ENCODE results near the gene KDM3A.

Gene KDM3A

DNA sequence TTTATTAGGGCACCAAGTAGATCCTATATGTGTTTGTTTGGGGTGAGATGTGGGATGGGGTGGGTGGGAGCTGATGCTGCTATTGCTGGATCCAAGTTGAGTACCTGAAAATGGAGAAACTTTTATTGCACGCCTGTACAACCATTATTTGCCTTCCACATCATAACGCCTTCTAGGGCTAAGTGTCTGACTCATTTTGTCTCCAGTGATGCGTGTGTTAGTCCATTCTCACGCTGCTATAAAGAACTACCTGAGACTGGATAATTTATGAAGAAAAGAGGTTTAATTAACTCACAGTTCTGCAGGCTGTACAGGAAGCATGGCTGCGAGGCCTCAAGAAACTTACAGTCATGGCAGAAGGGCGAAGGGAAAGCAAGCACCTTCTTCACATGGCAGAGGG is 58.2 kb downstream of the KDM3A start:
- Histone ChIP-seq H3K9me3 (ENCODE audit: control insufficient read depth, insufficient read depth, low read depth, low read length) (no peaks in the 10 kb centered on the region; the same call in 1 of the 2 replicates), H3K4me3 (ENCODE audit: low read depth, low read length) (no peak overlapping the region), H3K4me1 (ENCODE audit: control insufficient read depth, insufficient read depth, low read length) (no peaks in the 10 kb centered on the region), H3K36me3 (ENCODE audit: control insufficient read depth in 2 of 2, insufficient read depth in 1 of 2, low read length in 2 of 2) (peaks cover 34 to 70% of the 10 kb centered on the region in 2 experiments), H3K27ac (ENCODE audit: extremely low read depth, low read depth, low read length) (no peak overlapping the region)
- TF ChIP-seq HOXC10 (CRISPR knock-in tag; IDR thresholded peaks at IDR 0.05) (no peak), ZNF596 (tag by site-specific recombination; IDR thresholded peaks at IDR 0.05) (no peak), KLF17 (tag by site-specific recombination; IDR thresholded peaks at IDR 0.05) (no peak), ZNF133 (tag by site-specific recombination; IDR thresholded peaks at IDR 0.05) (peak; percentile 80), ZBTB44 (tag by site-specific recombination; IDR thresholded peaks at IDR 0.05) (no peak), ZNF707 (tag by site-specific recombination; IDR thresholded peaks at IDR 0.05) (no peak)
- TF ChIP-seq, protein P1, sequence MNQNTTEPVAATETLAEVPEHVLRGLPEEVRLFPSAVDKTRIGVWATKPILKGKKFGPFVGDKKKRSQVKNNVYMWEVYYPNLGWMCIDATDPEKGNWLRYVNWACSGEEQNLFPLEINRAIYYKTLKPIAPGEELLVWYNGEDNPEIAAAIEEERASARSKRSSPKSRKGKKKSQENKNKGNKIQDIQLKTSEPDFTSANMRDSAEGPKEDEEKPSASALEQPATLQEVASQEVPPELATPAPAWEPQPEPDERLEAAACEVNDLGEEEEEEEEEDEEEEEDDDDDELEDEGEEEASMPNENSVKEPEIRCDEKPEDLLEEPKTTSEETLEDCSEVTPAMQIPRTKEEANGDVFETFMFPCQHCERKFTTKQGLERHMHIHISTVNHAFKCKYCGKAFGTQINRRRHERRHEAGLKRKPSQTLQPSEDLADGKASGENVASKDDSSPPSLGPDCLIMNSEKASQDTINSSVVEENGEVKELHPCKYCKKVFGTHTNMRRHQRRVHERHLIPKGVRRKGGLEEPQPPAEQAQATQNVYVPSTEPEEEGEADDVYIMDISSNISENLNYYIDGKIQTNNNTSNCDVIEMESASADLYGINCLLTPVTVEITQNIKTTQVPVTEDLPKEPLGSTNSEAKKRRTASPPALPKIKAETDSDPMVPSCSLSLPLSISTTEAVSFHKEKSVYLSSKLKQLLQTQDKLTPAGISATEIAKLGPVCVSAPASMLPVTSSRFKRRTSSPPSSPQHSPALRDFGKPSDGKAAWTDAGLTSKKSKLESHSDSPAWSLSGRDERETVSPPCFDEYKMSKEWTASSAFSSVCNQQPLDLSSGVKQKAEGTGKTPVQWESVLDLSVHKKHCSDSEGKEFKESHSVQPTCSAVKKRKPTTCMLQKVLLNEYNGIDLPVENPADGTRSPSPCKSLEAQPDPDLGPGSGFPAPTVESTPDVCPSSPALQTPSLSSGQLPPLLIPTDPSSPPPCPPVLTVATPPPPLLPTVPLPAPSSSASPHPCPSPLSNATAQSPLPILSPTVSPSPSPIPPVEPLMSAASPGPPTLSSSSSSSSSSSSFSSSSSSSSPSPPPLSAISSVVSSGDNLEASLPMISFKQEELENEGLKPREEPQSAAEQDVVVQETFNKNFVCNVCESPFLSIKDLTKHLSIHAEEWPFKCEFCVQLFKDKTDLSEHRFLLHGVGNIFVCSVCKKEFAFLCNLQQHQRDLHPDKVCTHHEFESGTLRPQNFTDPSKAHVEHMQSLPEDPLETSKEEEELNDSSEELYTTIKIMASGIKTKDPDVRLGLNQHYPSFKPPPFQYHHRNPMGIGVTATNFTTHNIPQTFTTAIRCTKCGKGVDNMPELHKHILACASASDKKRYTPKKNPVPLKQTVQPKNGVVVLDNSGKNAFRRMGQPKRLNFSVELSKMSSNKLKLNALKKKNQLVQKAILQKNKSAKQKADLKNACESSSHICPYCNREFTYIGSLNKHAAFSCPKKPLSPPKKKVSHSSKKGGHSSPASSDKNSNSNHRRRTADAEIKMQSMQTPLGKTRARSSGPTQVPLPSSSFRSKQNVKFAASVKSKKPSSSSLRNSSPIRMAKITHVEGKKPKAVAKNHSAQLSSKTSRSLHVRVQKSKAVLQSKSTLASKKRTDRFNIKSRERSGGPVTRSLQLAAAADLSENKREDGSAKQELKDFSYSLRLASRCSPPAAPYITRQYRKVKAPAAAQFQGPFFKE (tag by site-specific recombination; IDR thresholded peaks at IDR 0.05; ENCODE audit: borderline replicate concordance) = no peak
- ChIA-PET CTCF (no interaction called here), POLR2A (no interaction called here)

- CTCF ChIA-PET = no interaction called here
- no peak overlapping the region for H3K27ac ChIP-seq (ENCODE audit: extremely low read depth, low read depth, low read length)
These were observed 59.3 kb downstream of the KDM3A start for GRCh38 chr2:86500325-86501083.

GRCh38 chr2:86507600-86507999 is 66.4 kb downstream of the KDM3A start:
- Histone ChIP-seq H3K36me3 (ENCODE audit: control insufficient read depth in 2 of 2, insufficient read depth in 1 of 2, low read length in 2 of 2) (peaks cover 3 to 61% of the 10 kb centered on the region in 2 experiments), H3K27ac (ENCODE audit: extremely low read depth, low read depth, low read length) (no peak overlapping the region), H3K4me3 (ENCODE audit: low read depth, low read length) (no peak overlapping the region), H3K4me1 (ENCODE audit: control insufficient read depth, insufficient read depth, low read length) (no peaks in the 10 kb centered on the region), H3K9me3 (ENCODE audit: control insufficient read depth, insufficient read depth, low read depth, low read length) (no peaks in the 10 kb centered on the region)
- POLR2A ChIA-PET = no interaction called here
- CTCF ChIA-PET = interaction anchor here (0.7 kb wide), 1 partner anchor 377 kb away, joined by 3 read pairs; no protein-coding TSS in a partner anchor
- TF ChIP-seq ZIC2 (tag by site-specific recombination; IDR thresholded peaks at IDR 0.05) (no peak), ZNF521 (tag by site-specific recombination; IDR thresholded peaks at IDR 0.05) (no peak), ZNF623 (tag by site-specific recombination; IDR thresholded peaks at IDR 0.05) (no peak), ZNF549 (tag by site-specific recombination; IDR thresholded peaks at IDR 0.05) (no peak), IKZF3 (tag by site-specific recombination; IDR thresholded peaks at IDR 0.05) (no peak), ZNF221 (tag by site-specific recombination; IDR thresholded peaks at IDR 0.05; ENCODE audit: borderline replicate concordance) (no peak), ZNF26 (tag by site-specific recombination; IDR thresholded peaks at IDR 0.05) (no peak), KLF8 (tag by site-specific recombination; IDR thresholded peaks at IDR 0.05) (no peak), FEZF1 (tag by site-specific recombination; IDR thresholded peaks at IDR 0.05) (no peak), ZNF514 (tag by site-specific recombination; IDR thresholded peaks at IDR 0.05) (no peak), KLF10 (tag by site-specific recombination; IDR thresholded peaks at IDR 0.05) (no peak), ZNF23 (tag by site-specific recombination; IDR thresholded peaks at IDR 0.05; ENCODE audit: borderline replicate concordance) (no peak), ZNF600 (tag by site-specific recombination; IDR thresholded peaks at IDR 0.05) (no peak)

More at GRCh38 chr2:86500325-86501083, 59.3 kb downstream of the KDM3A start:
- Histone ChIP-seq H3K4me1 (ENCODE audit: control insufficient read depth, insufficient read depth, low read length) (no peaks in the 10 kb centered on the region), H3K36me3 (ENCODE audit: control insufficient read depth in 2 of 2, insufficient read depth in 1 of 2, low read length in 2 of 2) (peaks cover 22 to 78% of the 10 kb centered on the region in 2 experiments), H3K4me3 (ENCODE audit: low read depth, low read length) (no peak overlapping the region), H3K9me3 (ENCODE audit: control insufficient read depth, insufficient read depth, low read depth, low read length) (no peaks in the 10 kb centered on the region; the same call in 1 of the 2 replicates)
- POLR2A ChIA-PET = no interaction called here
- TF ChIP-seq ZNF837 (tag by site-specific recombination; IDR thresholded peaks at IDR 0.05) (no peak), ZNF664 (tag by site-specific recombination; IDR thresholded peaks at IDR 0.05) (no peak), SETDB1 (IDR thresholded peaks at IDR 0.05; ENCODE audit: insufficient read length, low read length) (peak; percentile 78), ZNF510 (tag by site-specific recombination; IDR thresholded peaks at IDR 0.05; ENCODE audit: insufficient replicate concordance) (peak; percentile 22)

Measured in HEK293 (cell line).